T1000 (cell line): ENCODE measurements around the gene PLGRKT.
A peak's percentile ranks its signal among the peaks of the same experiment; 100 is the strongest.
"Not testable (repeated sequence)": the region's sequence is repeated elsewhere in the genome, so short reads cannot be mapped to it uniquely, and the experiment has no call there.

ENCODE experiments used
- DNase-seq: peaks from one replicate; lab custom pipeline; 2025; ENCODE audit warnings: mixed read lengths; lab: John Stamatoyannopoulos, UW

The PLGRKT gene, protein sequence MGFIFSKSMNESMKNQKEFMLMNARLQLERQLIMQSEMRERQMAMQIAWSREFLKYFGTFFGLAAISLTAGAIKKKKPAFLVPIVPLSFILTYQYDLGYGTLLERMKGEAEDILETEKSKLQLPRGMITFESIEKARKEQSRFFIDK

DNA sequence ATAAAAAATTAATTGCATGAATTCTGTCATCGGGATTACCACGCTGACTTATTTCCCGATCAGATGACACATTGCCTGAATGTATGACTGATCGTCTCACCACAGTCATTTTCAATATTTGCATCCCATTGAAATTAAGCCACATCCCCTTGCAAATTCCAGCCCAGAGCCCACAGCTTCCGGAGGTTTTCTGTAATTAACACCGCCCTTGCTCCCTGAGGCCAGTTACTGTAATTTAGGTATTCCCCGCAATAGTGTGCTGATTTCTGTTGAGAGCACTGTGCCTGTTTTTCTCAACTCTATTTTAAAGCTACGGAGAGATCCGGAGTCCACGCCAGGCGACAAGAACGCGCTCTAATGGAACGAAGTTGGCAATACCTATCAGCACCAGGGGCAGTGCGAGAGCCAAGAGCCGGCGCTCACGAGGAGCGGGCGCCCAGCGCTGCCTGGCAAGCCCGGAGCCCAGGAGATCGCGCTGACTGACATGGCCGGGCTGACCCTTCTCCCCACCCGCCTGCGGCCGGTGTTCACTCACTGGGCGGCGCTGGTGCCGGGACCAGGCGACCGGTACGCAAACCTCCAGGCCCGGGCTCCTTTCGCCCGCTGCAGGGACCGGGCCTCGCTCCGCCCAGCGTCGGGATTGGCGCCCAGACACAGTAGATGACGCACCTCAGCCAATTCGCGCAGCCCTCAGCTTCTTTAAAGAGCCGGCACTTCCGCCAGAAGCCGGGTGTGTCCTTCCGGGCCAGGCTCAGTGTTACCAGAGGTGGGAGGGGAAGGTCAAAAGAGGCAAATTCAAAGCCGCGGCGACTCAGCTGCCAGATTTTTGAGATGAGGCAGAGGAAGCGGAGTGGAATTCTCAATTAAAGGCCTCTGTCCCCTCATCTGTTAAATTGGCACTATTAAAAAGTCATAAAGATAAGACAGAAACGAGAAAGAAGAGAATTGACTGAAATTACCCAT lies at the start of gene PLGRKT:
TSS of gene PLGRKT (minus strand) at position 672 of the 963 bp plus-strand sequence. CDS start 5,948 bp downstream, outside the sequence.
- peak; percentile 76 for DNase-seq

DNA sequence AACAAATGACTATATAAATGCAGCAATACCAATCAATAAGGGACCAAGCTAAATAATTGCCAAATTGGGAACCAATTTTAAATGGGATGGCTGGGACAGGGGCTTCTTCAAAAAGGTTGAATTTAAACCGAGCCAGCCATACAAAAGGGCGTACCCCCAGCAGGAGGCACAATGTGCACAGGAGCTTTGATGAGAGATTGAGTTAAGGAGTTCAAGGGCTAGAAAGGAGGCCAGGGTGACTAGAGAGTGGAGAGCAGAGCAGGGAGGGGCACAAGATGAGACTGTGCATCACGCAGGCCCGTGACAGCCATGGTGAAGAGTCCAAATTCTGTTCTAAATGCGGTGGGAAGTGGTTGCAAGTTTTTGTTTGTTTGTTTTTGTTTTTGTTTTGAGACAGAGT lies 49.3 kb upstream of the PLGRKT start:
- no peak for DNase-seq

- DNase-seq = no peak
These were observed 47.8 kb upstream of the PLGRKT start for GRCh38 chr9:5485378-5486085.

GRCh38 chr9:5483306-5483705 lies 45.6 kb upstream of the PLGRKT start:
- DNase-seq = no peak

- DNase-seq = no peak
These were observed 44.5 kb upstream of the PLGRKT start for GRCh38 chr9:5482194-5482593.

GRCh38 chr9:5481322-5482040 lies 43.8 kb upstream of the PLGRKT start:
- DNase-seq = no peak

DNA sequence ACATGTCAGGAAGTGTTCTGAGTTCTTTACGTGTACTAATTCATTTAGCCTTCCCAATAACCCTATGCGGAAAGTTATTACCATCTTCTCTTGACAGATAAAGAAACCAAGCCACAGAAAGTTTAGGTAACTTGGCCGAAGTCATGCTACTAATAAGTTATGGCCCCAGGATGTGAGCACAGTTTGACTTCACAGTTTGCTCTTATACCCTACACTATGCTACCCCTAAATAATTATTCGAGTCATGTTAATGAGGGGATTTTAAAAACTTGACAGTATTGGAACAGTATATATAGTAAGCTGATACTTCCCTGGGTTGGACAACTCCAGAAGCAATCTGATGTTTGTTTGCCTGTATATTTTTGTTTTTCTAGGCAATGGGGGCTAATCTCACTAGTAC lies 43.2 kb upstream of the PLGRKT start:
- DNase-seq = no peak

DNA sequence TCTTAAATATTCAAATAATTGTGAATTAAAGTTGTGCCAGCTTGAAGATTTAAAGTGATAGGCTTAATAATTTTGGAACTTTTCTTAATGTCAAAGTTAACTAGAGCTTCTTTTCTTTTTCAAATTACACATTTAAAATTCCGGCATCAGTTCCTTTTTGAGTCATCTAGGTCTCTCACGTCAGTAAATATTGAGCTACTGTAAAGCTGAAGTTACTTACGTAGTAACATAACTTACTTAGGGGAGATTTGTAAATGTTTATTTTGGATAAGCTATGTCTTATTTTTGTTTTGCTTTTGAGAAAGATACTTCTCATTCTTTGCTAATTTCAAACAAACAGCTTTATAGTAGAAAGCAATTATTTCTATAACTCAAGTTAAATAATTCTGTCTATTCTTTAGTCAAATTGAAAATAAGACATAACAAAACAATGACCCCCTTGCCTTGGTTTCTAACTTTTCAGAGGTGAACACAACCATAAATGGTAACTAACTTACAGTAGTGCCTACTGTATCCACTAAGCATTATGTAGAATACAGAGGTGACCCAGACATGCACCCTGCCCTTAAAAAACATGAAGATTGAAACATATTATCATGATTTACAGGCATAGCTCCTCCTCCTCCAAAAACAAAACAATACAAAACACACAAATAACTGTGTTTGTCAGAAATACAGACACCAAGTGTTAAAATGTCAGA lies 42.4 kb upstream of the PLGRKT start:
- DNase-seq = no peak

- DNase-seq = no peak
These were observed 40.5 kb upstream of the PLGRKT start for GRCh38 chr9:5478206-5478605.

DNA sequence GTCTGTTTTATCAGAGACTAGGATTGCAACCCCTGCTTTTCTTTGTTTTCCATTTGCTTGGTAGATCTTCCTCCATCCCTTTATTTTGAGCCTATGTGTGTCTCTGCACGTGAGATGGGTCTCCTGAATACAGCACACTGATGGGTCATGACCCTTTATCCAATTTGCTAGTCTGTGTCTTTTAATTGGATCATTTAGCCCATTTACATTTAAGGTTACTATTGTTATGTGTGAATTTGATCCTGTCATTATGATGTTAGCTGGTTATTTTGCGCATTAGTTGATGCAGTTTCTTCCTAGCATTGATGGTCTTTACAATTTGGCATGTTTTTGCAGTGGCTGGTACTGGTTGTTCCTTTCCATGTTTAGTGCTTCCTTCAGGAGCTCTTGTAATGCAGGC lies 37.9 kb upstream of the PLGRKT start:
- DNase-seq = not testable (repeated sequence)

GRCh38 chr9:5470816-5471215 lies 33.1 kb upstream of the PLGRKT start:
- DNase-seq = no peak

DNA sequence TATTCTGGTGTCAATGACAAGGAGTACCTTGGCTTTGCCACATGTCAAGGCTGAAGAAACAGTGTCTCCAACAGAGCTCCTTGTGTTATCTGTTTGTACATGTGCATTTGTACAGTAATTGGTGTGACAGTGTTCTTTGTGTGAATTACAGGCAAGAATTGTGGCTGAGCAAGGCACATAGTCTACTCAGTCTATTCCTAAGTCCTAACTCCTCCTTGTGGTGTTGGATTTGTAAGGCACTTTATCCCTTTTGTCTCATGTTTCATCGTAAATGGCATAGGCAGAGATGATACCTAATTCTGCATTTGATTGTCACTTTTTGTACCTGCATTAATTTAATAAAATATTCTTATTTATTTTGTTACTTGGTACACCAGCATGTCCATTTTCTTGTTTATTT lies 32.4 kb upstream of the PLGRKT start:
- DNase-seq = no peak

DNA sequence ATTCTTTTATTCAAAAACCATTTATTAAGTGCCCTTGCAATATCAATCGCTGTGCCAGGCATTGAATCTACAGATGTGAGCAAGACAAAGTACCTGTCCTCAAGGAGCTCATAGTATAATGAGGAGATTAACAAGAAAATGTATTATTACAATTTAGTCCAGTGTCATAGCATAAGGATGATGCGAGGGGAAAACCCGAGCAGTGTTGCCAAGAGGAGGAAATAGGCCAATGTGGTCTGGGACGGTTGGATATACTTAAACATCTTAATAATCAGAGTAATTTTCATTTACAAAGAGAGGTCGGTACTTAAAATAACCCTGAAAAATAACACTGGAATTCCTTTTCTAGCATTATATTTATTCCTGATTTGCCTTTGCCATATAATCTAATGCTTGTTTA lies 31.1 kb upstream of the PLGRKT start:
- no peak for DNase-seq

GRCh38 chr9:5466766-5467165 lies 29.0 kb upstream of the PLGRKT start:
- no peak for DNase-seq

- no peak for DNase-seq
These were observed 28.3 kb upstream of the PLGRKT start for GRCh38 chr9:5466005-5466404.

- not testable (repeated sequence) for DNase-seq
These were observed 27.2 kb upstream of the PLGRKT start for GRCh38 chr9:5464831-5465330.

GRCh38 chr9:5460157-5460556 lies 22.4 kb upstream of the PLGRKT start:
- no peak for DNase-seq

DNA sequence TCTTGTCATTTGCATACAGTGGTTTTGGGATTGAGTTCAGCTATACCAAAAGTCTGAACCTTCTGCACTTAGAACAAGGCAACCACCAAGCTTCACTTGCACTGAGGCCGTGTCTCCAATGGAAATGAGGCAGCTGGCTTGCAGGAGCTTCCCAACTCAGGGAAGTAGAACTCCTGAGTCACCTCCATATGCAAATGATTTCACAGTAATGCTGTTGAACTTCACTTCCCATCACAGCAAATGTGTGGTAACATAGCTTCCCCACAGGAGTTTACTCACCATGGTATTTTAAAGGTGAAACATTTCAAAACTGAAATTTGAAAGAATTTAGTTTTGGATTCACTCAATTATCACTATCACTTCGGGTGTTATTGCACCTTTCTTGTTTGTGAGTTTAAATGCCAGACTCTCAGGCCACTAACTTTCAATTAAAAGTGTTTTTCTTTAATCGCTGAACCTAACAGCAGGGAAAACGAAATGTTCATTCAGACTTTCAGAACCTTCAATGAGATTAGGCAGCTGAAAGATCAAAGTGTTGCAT lies 21.6 kb upstream of the PLGRKT start:
- DNase-seq = no peak

GRCh38 chr9:5455181-5455580 lies 17.5 kb upstream of the PLGRKT start:
- DNase-seq = no peak

DNA sequence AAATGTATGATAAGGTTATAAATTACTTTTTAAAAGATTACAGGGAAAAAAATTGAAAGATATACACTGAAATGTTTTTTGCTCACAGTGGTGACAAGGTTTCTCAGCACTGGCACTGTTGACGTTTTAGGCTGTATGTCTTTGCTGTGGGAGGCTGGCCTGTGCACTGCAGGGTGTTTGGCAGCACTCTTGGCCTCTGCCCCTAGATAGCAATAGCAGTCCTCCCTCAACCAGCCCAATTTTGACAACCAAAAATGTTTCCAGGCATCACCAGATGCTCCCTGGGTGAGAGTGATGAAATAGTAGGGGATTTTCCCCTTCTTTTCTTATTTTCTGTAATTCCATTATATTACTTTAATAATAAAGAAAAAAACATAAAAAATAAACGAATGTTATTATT lies 15.9 kb upstream of the PLGRKT start:
- DNase-seq = no peak

DNA sequence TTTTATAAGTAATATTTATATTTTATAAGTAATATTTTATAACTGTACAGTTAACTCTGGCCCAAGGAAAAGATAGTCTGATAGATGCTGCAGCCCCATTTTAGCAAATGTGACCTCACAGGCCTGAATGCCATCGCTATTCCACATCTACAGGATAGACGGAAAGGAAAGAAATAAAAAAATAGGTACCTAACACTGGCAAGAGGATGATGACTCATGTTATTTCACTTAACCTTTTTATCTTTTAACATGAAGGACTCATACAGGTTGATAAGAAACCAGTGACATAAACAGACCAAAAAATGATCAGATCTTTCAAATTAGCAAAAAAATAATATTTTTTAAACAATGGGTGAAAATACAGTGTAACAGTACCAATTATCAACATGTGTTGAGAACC lies 15.3 kb upstream of the PLGRKT start:
- no peak for DNase-seq
